HG02840 (cell line): Measurements from ENCODE around the gene CDKAL1.
A peak's percentile ranks its signal among the peaks of the same experiment; 100 is the strongest.
"Not testable (repeated sequence)": the region's sequence is repeated elsewhere in the genome, so short reads cannot be mapped to it uniquely, and the experiment has no call there.

Source experiments
- ATAC-seq: cut with Tn5 transposase; IDR thresholded peaks from one replicate; pipeline ENCODE4 v1.9.1; 2021; ENCODE audit warnings: mild to moderate bottlenecking, moderate library complexity, moderate number of reproducible peaks; ENCODE audit not compliant: unreplicated experiment, low FRiP score

Gene CDKAL1

DNA sequence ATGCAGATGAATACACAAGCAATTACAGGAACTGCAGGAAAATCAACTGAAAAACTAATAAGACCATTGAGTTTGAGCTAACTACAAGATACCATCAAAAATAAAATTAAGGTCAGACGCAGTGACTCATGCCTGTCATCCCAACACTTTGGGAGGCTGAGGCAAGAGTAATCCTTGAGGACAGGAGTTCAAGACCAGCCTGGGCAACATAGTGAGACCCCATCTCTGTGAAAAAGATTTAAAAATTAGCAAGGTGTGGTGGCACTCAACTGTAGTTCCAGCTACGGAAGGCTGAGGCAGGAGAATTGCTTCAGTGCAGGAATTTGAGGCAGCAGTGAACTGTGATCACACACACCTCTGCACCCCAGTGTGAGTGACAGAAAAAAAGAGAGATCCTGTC, 639.4 kb downstream of the CDKAL1 start:
- ATAC-seq = no peak

DNA sequence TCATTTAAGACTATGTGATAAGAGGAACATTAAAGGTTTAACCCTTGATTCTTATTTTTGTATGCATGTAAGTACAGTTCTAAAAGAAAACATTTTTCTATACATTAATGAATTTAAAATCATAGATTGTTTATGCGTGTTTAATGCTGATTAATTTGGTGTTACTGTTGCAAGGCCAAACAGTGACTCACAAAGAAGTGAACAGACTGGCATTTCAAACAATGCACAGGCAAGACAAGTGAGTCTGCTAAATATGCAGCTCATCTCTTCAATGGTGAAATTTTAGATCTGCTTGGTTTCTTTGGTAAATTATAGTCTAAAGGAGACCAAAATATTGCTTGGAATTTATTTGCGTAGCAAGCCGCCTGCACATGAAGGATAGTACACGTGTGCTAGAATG, 641.9 kb downstream of the CDKAL1 start:
- ATAC-seq = no peak

DNA sequence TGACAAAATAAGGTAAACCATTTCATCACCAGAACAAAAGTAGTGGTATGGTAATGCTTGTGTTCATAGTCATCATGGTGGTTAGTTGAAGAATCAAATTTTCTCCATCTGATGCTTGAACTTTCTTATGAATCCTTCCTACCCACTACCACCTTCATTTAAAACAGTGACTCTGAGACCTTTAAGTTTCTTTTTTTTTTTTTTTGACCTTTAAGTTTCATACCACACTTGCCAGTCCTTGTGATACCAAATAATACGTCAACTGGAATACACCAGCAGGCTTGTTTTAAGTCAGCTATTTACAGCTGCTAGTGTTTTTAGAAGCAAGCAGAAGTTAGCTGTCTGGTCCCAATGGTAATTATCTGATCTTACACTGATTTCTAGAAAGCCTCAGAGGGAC, 645.9 kb downstream of the CDKAL1 start:
- ATAC-seq = peak; percentile 88

GRCh38 chr6:21180800-21181337, 646.6 kb downstream of the CDKAL1 start:
- no peak for ATAC-seq

GRCh38 chr6:21181866-21182265, 647.6 kb downstream of the CDKAL1 start:
- ATAC-seq = no peak

DNA sequence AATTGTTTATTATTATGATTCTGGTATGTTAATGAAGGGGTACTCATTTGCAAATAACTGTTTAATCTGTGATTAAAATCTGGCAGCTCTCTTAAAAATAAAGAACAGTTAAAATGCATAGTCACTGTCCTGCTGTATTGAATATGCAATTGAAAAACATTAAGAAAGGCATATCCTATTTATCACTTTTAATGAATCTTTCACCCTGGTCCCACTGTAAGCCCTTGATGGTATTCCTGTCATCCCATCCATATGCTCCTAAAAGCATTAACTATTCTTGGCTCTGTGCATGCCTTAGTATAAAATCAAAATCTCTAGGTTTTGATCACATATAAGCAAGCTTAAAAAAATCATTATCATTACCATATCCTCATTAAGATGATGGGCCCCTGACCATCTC, 648.3 kb downstream of the CDKAL1 start:
- ATAC-seq = no peak

DNA sequence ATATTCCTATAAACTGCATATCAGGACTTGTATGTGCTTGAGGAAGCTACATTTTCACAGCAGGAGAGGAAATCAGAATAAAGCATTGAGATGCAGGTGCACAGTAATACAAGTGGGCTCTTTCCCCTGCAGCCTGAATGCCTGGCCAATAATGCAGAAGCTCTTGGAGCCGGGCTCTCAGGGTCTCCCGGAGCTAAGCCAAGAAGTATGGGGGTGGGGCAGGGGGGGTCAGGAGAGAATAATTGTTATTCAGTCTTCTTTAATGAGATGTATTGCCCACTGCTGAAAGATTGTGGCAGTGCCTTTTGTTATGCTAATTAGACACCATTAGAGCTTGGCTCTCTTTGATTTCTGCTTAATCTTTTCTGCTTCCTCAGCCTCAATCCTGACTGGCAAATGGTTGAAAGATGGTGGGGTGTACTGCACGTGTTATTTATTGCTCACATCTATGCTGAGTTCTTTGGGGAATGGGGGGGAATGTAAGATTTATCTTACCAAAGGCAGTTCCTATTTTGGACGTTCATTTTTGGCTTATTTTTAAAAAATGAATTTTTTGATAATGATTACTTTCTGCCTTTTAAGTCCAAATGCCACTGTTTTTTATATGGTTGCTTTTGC, 651.7 kb downstream of the CDKAL1 start:
- no peak for ATAC-seq

DNA sequence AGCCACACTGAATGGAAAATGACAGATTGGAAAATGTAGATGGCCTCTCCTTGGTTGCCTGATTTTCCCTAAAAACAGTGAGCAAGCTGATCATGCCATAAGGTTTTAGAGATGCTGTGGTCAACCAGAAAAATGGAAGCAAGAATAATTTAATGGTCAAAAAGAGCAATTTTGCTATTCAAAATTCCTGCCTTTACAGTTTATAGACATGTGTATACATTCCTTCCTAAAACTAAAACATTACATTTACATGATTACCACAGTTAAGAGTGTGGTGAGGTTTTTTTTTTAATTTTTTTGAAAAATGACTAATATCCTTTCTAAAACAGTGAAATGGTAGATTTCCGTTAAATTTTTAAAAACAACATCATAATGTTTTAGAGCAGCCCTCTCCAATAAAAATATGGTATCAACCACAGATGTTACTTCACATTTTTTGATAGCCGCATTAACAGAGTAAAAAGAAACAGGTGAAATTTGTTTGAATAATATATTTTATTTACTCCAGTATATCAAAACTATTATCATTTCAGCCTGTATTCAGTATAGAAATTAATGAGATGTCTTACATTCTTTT, 652.3 kb downstream of the CDKAL1 start:
- no peak for ATAC-seq

DNA sequence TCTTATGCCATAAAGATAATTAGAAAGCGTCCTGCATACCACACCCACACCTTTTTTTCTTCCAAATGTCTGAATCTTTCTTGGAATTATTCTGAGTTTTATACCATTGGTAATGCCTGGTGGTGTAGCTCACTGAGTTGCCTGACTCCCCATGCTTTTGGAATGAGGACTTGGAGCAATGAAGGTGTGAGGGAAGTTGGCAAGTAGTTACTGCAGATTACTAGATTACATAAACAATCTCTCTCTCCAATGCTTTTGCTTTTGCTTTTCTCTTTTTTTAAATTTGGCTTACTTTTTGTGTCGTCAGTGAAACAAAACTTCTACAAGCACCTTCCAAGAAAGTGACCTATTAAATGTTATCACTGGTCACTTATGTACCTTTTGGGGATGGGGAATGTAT, 653.2 kb downstream of the CDKAL1 start:
- ATAC-seq = no peak

DNA sequence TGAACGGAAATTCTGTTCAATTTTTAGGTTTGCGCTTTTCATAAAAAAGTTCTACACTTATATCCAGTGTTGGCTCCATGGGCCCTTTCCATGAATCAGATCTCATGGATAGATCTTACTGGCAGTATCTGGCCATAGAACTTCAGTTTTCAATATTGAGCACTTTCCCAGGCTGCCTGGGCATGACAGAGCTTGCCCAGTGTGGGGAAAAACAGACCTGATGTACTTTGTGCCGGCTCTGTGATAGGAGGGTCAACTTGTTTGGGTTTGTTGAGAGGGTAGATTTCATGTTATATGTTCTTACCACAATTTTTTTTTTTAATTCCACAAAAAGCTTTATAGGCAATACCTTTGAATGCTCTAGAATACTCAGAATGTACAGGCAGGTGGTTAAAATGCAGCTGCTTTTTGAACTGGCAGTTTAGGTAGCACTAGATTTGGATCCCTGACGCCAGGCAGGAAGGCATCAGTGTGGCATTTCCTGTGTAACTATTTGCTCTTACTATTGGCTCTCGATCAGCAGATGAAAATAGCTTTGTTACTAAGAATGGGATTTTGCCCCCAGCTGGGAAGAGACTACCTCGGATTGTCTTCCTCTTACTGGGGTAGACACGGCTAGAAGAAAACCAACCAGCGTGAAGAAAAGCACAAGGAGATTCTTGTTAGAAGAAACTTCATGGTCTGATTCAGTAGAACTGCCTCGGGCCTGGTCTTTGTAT, 654.4 kb downstream of the CDKAL1 start:
- no peak for ATAC-seq

GRCh38 chr6:21189759-21190158, 655.5 kb downstream of the CDKAL1 start:
- ATAC-seq = no peak

DNA sequence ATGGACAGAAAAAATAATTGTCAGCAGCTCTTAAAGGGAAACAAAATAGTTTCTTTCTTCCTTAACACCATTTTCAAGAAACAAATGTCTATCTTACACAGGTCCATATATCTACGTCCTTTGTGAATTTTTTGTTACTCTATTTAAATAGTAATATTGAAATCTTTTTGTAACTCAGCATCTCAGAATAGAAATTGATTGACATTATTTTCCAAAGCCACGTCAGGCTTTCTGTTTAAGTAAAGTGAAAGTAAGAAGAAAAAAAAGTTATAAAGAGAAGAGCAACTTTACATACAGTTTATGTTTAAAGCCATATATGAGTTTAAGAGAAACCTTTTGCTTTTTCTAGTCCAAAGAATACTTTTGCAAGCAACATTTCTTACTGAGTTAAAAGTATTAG, 656.4 kb downstream of the CDKAL1 start:
- no peak for ATAC-seq

- ATAC-seq = no peak
Measured at GRCh38 chr6:21193790-21194475, 659.7 kb downstream of the CDKAL1 start.

GRCh38 chr6:21195301-21195700, 661.0 kb downstream of the CDKAL1 start:
- ATAC-seq = not testable (repeated sequence)

DNA sequence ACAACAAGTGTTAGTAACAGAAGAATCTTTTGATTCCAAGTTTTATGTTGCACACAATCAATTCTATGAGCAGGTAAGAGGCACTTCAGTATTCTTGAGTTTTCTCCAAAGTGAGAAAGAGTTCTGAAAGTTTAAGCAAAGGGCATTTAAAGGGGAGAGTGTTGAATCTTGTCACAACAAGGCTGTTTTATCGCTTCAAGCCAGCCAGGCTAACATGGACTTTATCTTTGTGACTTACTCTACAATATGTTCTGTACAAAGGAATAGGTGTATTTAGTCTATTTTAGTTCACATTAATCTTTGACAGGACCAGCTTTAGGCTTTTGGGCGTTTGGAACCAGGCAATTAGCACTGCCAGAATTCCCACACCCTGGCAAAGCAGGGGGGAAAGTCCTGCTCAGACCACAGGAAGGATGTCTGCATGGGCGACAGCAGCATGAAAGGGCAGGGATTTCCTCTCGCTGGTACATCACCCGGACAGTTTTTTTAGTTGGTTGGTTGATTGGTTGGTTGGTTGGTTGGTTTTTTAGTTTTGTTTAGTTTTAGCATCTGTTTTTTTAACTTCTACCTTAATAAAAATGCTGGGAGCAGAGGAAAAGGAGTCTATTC, 663.9 kb downstream of the CDKAL1 start:
- no peak for ATAC-seq

DNA sequence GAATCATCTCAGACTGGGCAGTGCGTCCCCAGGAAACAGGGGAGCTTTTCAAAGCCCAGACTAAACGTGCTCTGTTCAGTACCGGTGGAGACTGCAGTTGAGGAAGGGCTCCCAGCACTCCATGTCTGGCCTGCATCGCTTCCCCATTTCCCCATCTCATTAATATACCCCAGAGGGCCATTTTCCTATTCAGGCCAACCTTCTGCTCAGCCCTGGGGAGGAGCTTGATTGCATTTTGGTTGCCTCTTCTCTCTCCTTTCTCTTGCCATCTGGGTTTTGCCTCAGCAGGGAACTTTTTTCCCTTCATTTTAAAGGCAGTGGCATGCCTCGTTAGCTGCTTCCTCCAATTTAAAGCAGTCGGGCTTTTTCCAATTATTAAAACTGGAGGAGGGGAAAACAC, 665.0 kb downstream of the CDKAL1 start:
- ATAC-seq = no peak

DNA sequence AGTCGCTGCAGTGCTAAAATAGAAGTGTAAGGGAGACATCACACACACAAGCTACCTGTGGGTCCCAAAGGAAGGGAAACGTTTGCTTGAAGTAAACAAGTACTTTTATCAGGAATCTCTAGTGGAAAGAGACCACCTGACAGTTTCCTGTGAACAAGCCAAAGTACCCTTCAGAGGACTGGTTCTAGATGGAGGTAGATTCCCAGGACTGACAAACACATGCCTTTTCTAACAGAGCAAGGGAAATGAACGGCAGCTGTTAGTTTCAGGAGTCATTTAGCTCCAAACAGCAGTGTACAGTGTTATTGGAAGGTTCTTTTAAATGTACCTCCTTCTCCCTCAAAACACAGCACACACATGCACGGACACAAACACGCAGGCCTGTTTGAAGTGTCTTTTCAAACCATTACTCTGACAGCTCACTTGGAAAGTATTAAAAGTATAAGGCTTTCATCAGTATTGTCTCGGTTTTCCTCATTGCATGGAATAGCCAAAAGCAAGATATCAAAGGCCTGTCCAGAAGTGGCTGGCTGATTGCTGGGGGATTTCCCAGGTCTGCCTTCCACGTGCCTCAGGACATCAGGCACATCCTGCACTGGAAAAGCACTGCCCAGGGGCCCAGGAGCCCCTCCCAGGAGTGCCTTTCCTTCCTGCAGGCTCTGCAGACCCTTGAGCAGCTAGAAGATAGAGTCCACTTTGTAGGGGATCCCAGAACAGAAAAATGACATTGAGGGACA, 666.0 kb downstream of the CDKAL1 start:
- no peak for ATAC-seq

- no peak for ATAC-seq
Measured at GRCh38 chr6:21201187-21201586, 666.9 kb downstream of the CDKAL1 start.

DNA sequence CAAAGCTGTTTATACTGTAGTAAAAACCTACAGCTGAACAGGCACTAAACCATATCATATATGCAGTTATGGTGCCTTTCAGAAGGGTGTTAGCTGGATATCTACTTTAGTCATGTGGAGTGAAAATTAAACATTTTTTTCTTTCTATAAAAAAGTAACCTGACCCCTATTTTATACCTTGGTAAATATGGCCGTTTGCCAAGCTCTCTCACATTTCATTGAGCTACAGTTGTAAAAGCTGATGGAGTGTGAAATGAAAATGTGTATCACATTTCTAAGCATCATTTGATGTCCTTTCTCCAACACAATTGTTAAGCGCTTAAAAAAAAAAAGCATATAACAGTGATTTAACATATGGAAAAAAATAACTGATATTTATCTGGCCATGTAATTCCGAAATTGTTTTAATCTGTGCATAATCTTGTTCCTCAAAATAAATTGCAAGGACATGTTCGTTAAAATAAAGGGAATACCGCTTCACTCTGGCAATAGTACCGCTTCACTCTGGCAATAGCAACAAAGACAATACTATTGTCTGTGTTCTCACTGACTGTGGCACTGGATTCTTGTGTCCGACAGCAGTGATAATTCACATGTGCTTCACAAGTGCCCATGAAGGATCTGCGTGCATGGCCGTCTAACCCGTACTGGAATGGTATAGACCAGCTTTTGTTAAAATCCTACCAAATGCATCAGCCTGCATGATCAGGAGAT, 667.5 kb downstream of the CDKAL1 start:
- ATAC-seq = no peak
